Measurements from ENCODE around the gene SORCS3. TPM values are rescaled to one million over a fixed set of nuclear protein-coding genes. Genes with fewer than 3 reads are reported as not detected.
"Not testable (repeated sequence)": the region's sequence is repeated elsewhere in the genome, so short reads cannot be mapped to it uniquely, and the experiment has no call there.

SORCS3 gene
- total RNA-seq, 1 experiment from 2014 or later = 0.04 TPM

DNA sequence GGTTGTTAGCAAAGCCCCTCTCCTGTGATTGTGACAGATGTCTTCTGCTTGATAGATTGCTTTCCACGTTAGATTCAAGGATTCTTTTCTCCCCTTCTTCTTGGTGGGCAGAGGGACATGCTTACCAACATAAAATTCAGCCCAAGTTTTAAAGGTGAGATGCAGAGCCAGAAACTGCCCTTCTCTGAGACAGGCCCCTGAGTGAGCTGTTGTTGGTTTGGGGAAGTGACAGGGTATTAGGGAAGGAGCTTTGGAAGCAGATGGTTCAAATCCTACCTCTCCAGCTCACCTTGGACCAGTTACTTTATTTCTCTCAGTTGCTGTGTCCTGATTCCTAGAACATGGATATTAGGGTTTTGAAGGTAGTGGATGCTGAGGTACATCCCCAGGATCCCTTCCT lies 53.0 kb downstream of the SORCS3 start:
- no peak overlapping the region for H4K5ac ChIP-seq (ENCODE audit: insufficient read length, low read depth, low read length)
- DNase-seq = no peak
- no peak overlapping the region for H2BK12ac ChIP-seq (ENCODE audit: insufficient read length, low read depth, low read length)
- no peaks in the 10 kb centered on the region for H3K79me2 ChIP-seq (ENCODE audit: insufficient read depth, low read length)
- H3K9me3 ChIP-seq (ENCODE audit: control insufficient read depth, low read depth, low read length) = no peaks in the 10 kb centered on the region
- H2BK15ac ChIP-seq (ENCODE audit: low read depth, low read length) = no peak overlapping the region
- H4K20me1 ChIP-seq (ENCODE audit: control insufficient read depth, insufficient read depth, insufficient read length) = no peaks in the 10 kb centered on the region
- H3K79me1 ChIP-seq (ENCODE audit: insufficient read depth, low read depth, low read length, poor library complexity, severe bottlenecking) = no peaks in the 10 kb centered on the region
- WGBS (ENCODE audit: extremely low coverage, insufficient read length, low lambda C conversion rate) = no CpG with 5 or more reads among the region's 1 CpG
- H2BK20ac ChIP-seq (ENCODE audit: low read depth, low read length, poor library complexity, severe bottlenecking) = no peak overlapping the region
- H3K9me3 Mint-ChIP-seq = no peaks in the 10 kb centered on the region; a peak in 2 of 5 replicates
- H4K91ac ChIP-seq (ENCODE audit: insufficient read length, low read depth, low read length) = no peak overlapping the region
- no peak overlapping the region for H2BK120ac ChIP-seq (ENCODE audit: low read depth, low read length, poor library complexity, severe bottlenecking)
- H3K18ac ChIP-seq (ENCODE audit: insufficient read length, low read depth, low read length) = no peak overlapping the region
- no peaks in the 10 kb centered on the region for H3K27me3 ChIP-seq (ENCODE audit: insufficient read depth, low read length)
- no peak overlapping the region for H3T11ph ChIP-seq (ENCODE audit: low read length)
- H3K4me1 Mint-ChIP-seq = peaks cover 3 to 8% of the 10 kb centered on the region in 2 experiments; a peak in 2 of 4 replicates
- H3K4me3 Mint-ChIP-seq = no peak overlapping the region
- no peak overlapping the region for H3K27ac ChIP-seq (ENCODE audit: insufficient read length, low read depth, low read length)
- H3K4me1 ChIP-seq (ENCODE audit: insufficient read depth, low read length) = no peaks in the 10 kb centered on the region; the same call in 1 of the 2 replicates
- no peak overlapping the region for H2AK5ac ChIP-seq (ENCODE audit: insufficient read length, low read length)
- H2BK5ac ChIP-seq (ENCODE audit: insufficient read length, low read length) = no peak overlapping the region
- no peaks in the 10 kb centered on the region for H3K23me2 ChIP-seq (ENCODE audit: insufficient read length, low read depth, low read length, poor library complexity, severe bottlenecking)
- no peak overlapping the region for H3K56ac ChIP-seq (ENCODE audit: insufficient read length, low read depth, low read length)
- H3K4me2 ChIP-seq (ENCODE audit: insufficient read depth, insufficient read length, low read length) = no peak overlapping the region
- no peak overlapping the region for H3K4ac ChIP-seq (ENCODE audit: low read depth, low read length)
- no peak overlapping the region for H3K14ac ChIP-seq (ENCODE audit: insufficient read depth, low read length)
- TF ChIP-seq CTCF (conservative IDR thresholded peaks at IDR 0.05) = no peak
- H3K27me3 Mint-ChIP-seq (ENCODE audit: low read depth) = peaks cover 15% of the 10 kb centered on the region
- H4K8ac ChIP-seq (replicated peaks; ENCODE audit: insufficient read length, low read depth, low read length) = no peak overlapping the region
- no peak overlapping the region for H3K27ac Mint-ChIP-seq
- no peak overlapping the region for H2AFZ ChIP-seq (ENCODE audit: low read length)
- H3K23ac ChIP-seq (ENCODE audit: insufficient read length, low read depth, low read length) = no peak overlapping the region
- H3K36me3 Mint-ChIP-seq (ENCODE audit: insufficient read depth in 1 of 3, low read depth in 3 of 3) = no peaks in the 10 kb centered on the region
- H3K9ac ChIP-seq (ENCODE audit: extremely low read depth, insufficient read length, low read length) = no peak overlapping the region

- not testable (repeated sequence) for H3K4me2 ChIP-seq (ENCODE audit: insufficient read depth, insufficient read length, low read length); H3K4me3 Mint-ChIP-seq; H3K18ac ChIP-seq (ENCODE audit: insufficient read length, low read depth, low read length); H3K9me3 ChIP-seq (ENCODE audit: control insufficient read depth, low read depth, low read length); H3K14ac ChIP-seq (ENCODE audit: insufficient read depth, low read length); H2BK15ac ChIP-seq (ENCODE audit: low read depth, low read length); H4K20me1 ChIP-seq (ENCODE audit: control insufficient read depth, insufficient read depth, insufficient read length); H3K9ac ChIP-seq (ENCODE audit: extremely low read depth, insufficient read length, low read length); H3K79me2 ChIP-seq (ENCODE audit: insufficient read depth, low read length); H2BK12ac ChIP-seq (ENCODE audit: insufficient read length, low read depth, low read length); H3K4me1 ChIP-seq (ENCODE audit: insufficient read depth, low read length); H3T11ph ChIP-seq (ENCODE audit: low read length); H4K5ac ChIP-seq (ENCODE audit: insufficient read length, low read depth, low read length); H3K27me3 ChIP-seq (ENCODE audit: insufficient read depth, low read length); H3K56ac ChIP-seq (ENCODE audit: insufficient read length, low read depth, low read length); H4K8ac ChIP-seq (replicated peaks; ENCODE audit: insufficient read length, low read depth, low read length); H3K27me3 Mint-ChIP-seq (ENCODE audit: low read depth); H3K79me1 ChIP-seq (ENCODE audit: insufficient read depth, low read depth, low read length, poor library complexity, severe bottlenecking); DNase-seq; H2BK20ac ChIP-seq (ENCODE audit: low read depth, low read length, poor library complexity, severe bottlenecking); H3K23ac ChIP-seq (ENCODE audit: insufficient read length, low read depth, low read length); H4K91ac ChIP-seq (ENCODE audit: insufficient read length, low read depth, low read length); H2AK5ac ChIP-seq (ENCODE audit: insufficient read length, low read length); H3K23me2 ChIP-seq (ENCODE audit: insufficient read length, low read depth, low read length, poor library complexity, severe bottlenecking); H2AFZ ChIP-seq (ENCODE audit: low read length); H3K27ac Mint-ChIP-seq; H2BK120ac ChIP-seq (ENCODE audit: low read depth, low read length, poor library complexity, severe bottlenecking); H3K36me3 Mint-ChIP-seq (ENCODE audit: insufficient read depth in 1 of 3, low read depth in 3 of 3); H3K4ac ChIP-seq (ENCODE audit: low read depth, low read length); H3K27ac ChIP-seq (ENCODE audit: insufficient read length, low read depth, low read length); H3K9me3 Mint-ChIP-seq; H2BK5ac ChIP-seq (ENCODE audit: insufficient read length, low read length)
- WGBS (ENCODE audit: extremely low coverage, insufficient read length, low lambda C conversion rate) = no CpG with 5 or more reads among the region's 4 CpGs
- peaks cover 10 to 15% of the 10 kb centered on the region in 2 experiments for H3K4me1 Mint-ChIP-seq
These were observed 62.2 kb downstream of the SORCS3 start for GRCh38 chr10:104703262-104703661.

All from H9 (cell line).